Mucosa of gallbladder (tissue), 1 donor: ENCODE measurements around the gene MED23. TPM values are rescaled to one million over a fixed set of nuclear protein-coding genes. Genes with fewer than 3 reads are reported as not detected.

ENCODE experiments used
- total RNA-seq: library from RNA; stranded (reverse); gene quantifications from one replicate; pipeline ENCODE4 v1.2.1, GENCODE V29; 2021
- donor health status: DM: no; HTN: no; CAD: no.

Gene MED23
- total RNA-seq, 1 donor from 2014 or later = 30.6 TPM

Other genes starting within 250 kb of the MED23 start
- 0.89 TPM for gene ARG1, start 55.0 kb downstream of the MED23 start, total RNA-seq
- gene ENPP3, start 9.1 kb upstream of the MED23 start, total RNA-seq = 1.6 TPM
- gene OR2A4, start 73.2 kb upstream of the MED23 start, total RNA-seq = not detected
- 0.09 TPM for gene CTAGE9, start 82.8 kb upstream of the MED23 start, total RNA-seq
- gene ENPP1, start 179.8 kb upstream of the MED23 start, total RNA-seq = 4.5 TPM